Psoas muscle (tissue), 8 donors: ENCODE results near the gene C1orf210. TPM values are rescaled to one million over a fixed set of nuclear protein-coding genes. Genes with fewer than 3 reads are reported as not detected.

ENCODE experiments used
- ATAC-seq, 4 donors: fragments of 200-7000 bp; cut with Tn5 transposase; one replicate each; pipeline ENCODE4 v1.9.1; 2020; ENCODE audit warnings: moderate library complexity in 3 of 4, mild to moderate bottlenecking in 2 of 4
- DNase-seq, 2 donors: peaks; one replicate each; pipeline ENCODE4 v3.0.0-alpha.2; 2020
- H3K27ac ChIP-seq: fragments of 200-600 bp; one replicate; pipeline ENCODE4 v1.8.0; 2022
- H3K27me3 ChIP-seq, 3 donors: fragments of 200-600 bp in 1 of 3; one replicate each; pipeline versions ENCODE4 v1.6.1 to v1.8.0; 2013 to 2022; ENCODE audit warnings: low read length in 2 of 3, mild to moderate bottlenecking in 2 of 3, moderate library complexity in 1 of 3; ENCODE audit not compliant: insufficient read depth in 3 of 3
- H3K36me3 ChIP-seq, 2 donors: fragments of 200-600 bp in 1 of 2; one replicate each; pipeline versions ENCODE4 v1.6.1 to v1.8.0; 2013 to 2022; ENCODE audit warnings: low read depth in 1 of 2, mild to moderate bottlenecking in 1 of 2, moderate library complexity in 1 of 2; ENCODE audit not compliant: insufficient read depth in 1 of 2
- H3K4me1 ChIP-seq: fragments of 200-600 bp; one replicate; pipeline ENCODE4 v1.8.0; 2022
- H3K4me3 ChIP-seq: fragments of 200-600 bp; one replicate; pipeline ENCODE4 v1.8.0; 2022; ENCODE audit warnings: mild to moderate bottlenecking
- H3K9me3 ChIP-seq: fragments of 200-600 bp; one replicate; pipeline ENCODE4 v1.8.0; 2022
- CTCF ChIP-seq: fragments of 200-600 bp; IDR thresholded peaks from one replicate; pipeline ENCODE4 v1.8.0; 2022; ENCODE audit warnings: antibody characterized with exemption
- WGBS, 3 donors: extraction: QIAGEN DNeasy Blood & Tissue Kit; methylation state at CpG; one replicate each; pipeline versions ENCODE4 v1.1.6 to v1.1.7; 2013; 5-methylcytosine and 5-hydroxymethylcytosine counted together
- intact Hi-C, 2 donors: fragments of 100-400 bp; cut with DNase I; formaldehyde crosslinking; loops; one replicate each; pipeline versions ENCODE4 v1.11.0 to v1.14.2; 2022
- polyA plus RNA-seq, 3 donors: library from polyadenylated mRNA; stranded (reverse); fragments of 200-250 nt; gene quantifications; one replicate each; pipeline ENCODE4 v1.2.3, GENCODE V29; 2013
- total RNA-seq, 4 donors: library from RNA; stranded (reverse); fragmentation: NEBNext Ultra II Directional in 2 of 4; extraction: Animal tissue kit (Norgen Biotek cat#: 25700) in 2 of 4; gene quantifications; one replicate each; pipeline versions ENCODE4 v1.2.1 to v1.2.4, GENCODE V29; 2021 to 2023
- donor health status: healthy with polysubstance abuse.
- donor health status: DM: no; HTN: no; CAD: no; lungs with moderate emphysema.
- donor health status: Bipolar disorder and iron deficiency.
- donor health status: healthy.
- donor health status: DM: yes; HTN: yes; CAD: no.
- donor health status: DM: no; HTN: no; CAD: no.
- donor health status: DM: no; HTN: no; CAD: no.
- donor health status: DM: yes; HTN: yes; CAD: no.

The C1orf210 gene
- total and polyA plus RNA-seq, 7 donors, result 0.12 TPM; not detected in 6

GRCh38 chr1:43233631-43234030 lies 51.8 kb downstream of the C1orf210 start:
- Histone ChIP-seq H3K9me3 (no peaks in the 10 kb centered on the region), H3K36me3 (no peaks in the 10 kb centered on the region), H3K4me1 (peaks cover 4% of the 10 kb centered on the region), H3K4me3 (no peak overlapping the region), H3K27me3 (no peaks in the 10 kb centered on the region), H3K27ac (no peak overlapping the region)
- ATAC-seq (no peak), DNase-seq (no peak)
- no peak for TF ChIP-seq CTCF
- intact Hi-C loops, result no loop called here
- WGBS, 3 donors, result 79 to 82% (median 80%) methylated on average over 5 of the region's 5 CpGs

GRCh38 chr1:43232482-43232881 lies 52.9 kb downstream of the C1orf210 start:
- Histone ChIP-seq H3K4me3 (no peak overlapping the region), H3K27ac (no peak overlapping the region), H3K36me3 (no peaks in the 10 kb centered on the region), H3K27me3 (no peaks in the 10 kb centered on the region), H3K4me1 (peaks cover 4% of the 10 kb centered on the region), H3K9me3 (no peaks in the 10 kb centered on the region)
- no peak for ATAC-seq
- DNase-seq, result no peak
- intact Hi-C loops, result no loop called here
- no peak for TF ChIP-seq CTCF
- WGBS, 3 donors, result 54 to 61% (median 56%) methylated on average over 4 of the region's 4 CpGs

- intact Hi-C loops, result no loop called here
- TF ChIP-seq CTCF, result no peak
- no peak for ATAC-seq
- DNase-seq, result no peak
- no peak overlapping the region for H3K27ac ChIP-seq
- WGBS, 3 donors, result 47 to 56% (median 50%) methylated on average over 4 of the region's 4 CpGs
- no peaks in the 10 kb centered on the region for H3K36me3 ChIP-seq
- H3K9me3 ChIP-seq, result no peaks in the 10 kb centered on the region
- peaks cover 4% of the 10 kb centered on the region for H3K4me1 ChIP-seq
- no peaks in the 10 kb centered on the region for H3K27me3 ChIP-seq
- H3K4me3 ChIP-seq, result no peak overlapping the region
Observed at GRCh38 chr1:43232074-43232473, 53.3 kb downstream of the C1orf210 start.

Other genes starting within 250 kb of the C1orf210 start
- gene EBNA1BP2, start 113.3 kb downstream of the C1orf210 start, total RNA-seq, result 10 to 100 TPM; 20.1 to 46.2 (median 44.5) TPM
- gene EBNA1BP2, start 113.3 kb downstream of the C1orf210 start, polyA plus RNA-seq, result 100 to 1,000 TPM in 2 of 3 donors, 10 to 100 TPM in 1; 74.2 to 153 (median 141) TPM
- gene CFAP57, start 113.3 kb downstream of the C1orf210 start, total RNA-seq, result under 1 TPM in 2 of 4 donors, not detected in 2; 0.08 to 0.15 TPM
- under 1 TPM in 2 of 3 donors, not detected in 1; 0.04 to 0.26 TPM for gene CFAP57, start 113.3 kb downstream of the C1orf210 start, polyA plus RNA-seq
- not detected for gene TMEM125, start 15.6 kb downstream of the C1orf210 start, total RNA-seq
- not detected for gene TMEM125, start 15.6 kb downstream of the C1orf210 start, polyA plus RNA-seq
- gene TIE1, start 15.4 kb upstream of the C1orf210 start, total RNA-seq, result 10 to 100 TPM in 2 of 4 donors, 1 to 10 TPM in 2; 8.2 to 29.7 (median 14.7) TPM
- gene TIE1, start 15.4 kb upstream of the C1orf210 start, polyA plus RNA-seq, result 10 to 100 TPM in 2 of 3 donors, 1 to 10 TPM in 1; 9.2 to 19.7 (median 10.9) TPM
- gene MPL, start 52.2 kb upstream of the C1orf210 start, total RNA-seq, result under 1 TPM in 1 of 4 donors, not detected in 3; 0.11 TPM
- gene MPL, start 52.2 kb upstream of the C1orf210 start, polyA plus RNA-seq, result under 1 TPM in 1 of 3 donors, not detected in 2; 0.01 TPM
- under 1 TPM in 2 of 4 donors, not detected in 2; 0.25 to 0.36 TPM for gene CDC20, start 73.4 kb upstream of the C1orf210 start, total RNA-seq
- 1 to 10 TPM; 1.1 to 1.9 (median 1.6) TPM for gene CDC20, start 73.4 kb upstream of the C1orf210 start, polyA plus RNA-seq
- gene ELOVL1, start 82.4 kb upstream of the C1orf210 start, total RNA-seq, result 10 to 100 TPM; 15.9 to 19.2 (median 17.6) TPM
- 10 to 100 TPM; 28.1 to 68.1 (median 39.2) TPM for gene ELOVL1, start 82.4 kb upstream of the C1orf210 start, polyA plus RNA-seq
- 10 to 100 TPM; 15.4 to 18.2 (median 17.2) TPM for gene MED8, start 104.2 kb upstream of the C1orf210 start, total RNA-seq
- 10 to 100 TPM; 22.3 to 44.5 (median 27.4) TPM for gene MED8, start 104.2 kb upstream of the C1orf210 start, polyA plus RNA-seq
- 10 to 100 TPM; 14.2 to 24.7 (median 19.9) TPM for gene SZT2, start 104.3 kb upstream of the C1orf210 start, total RNA-seq
- 10 to 100 TPM in 2 of 3 donors, 1 to 10 TPM in 1; 5.9 to 17.9 (median 10.3) TPM for gene SZT2, start 104.3 kb upstream of the C1orf210 start, polyA plus RNA-seq
- gene HYI, start 168.3 kb upstream of the C1orf210 start, total RNA-seq, result 10 to 100 TPM in 3 of 4 donors, 1 to 10 TPM in 1; 8.6 to 21.4 (median 13.2) TPM
- gene HYI, start 168.3 kb upstream of the C1orf210 start, polyA plus RNA-seq, result 10 to 100 TPM in 1 of 3 donors, 1 to 10 TPM in 2; 7.4 to 12.5 (median 9.9) TPM
- gene PTPRF, start 245.3 kb upstream of the C1orf210 start, total RNA-seq, result 1 to 10 TPM; 1.9 to 8.9 (median 3.8) TPM
- 1 to 10 TPM in 1 of 3 donors, under 1 TPM in 2; 0.65 to 1.3 (median 0.93) TPM for gene PTPRF, start 245.3 kb upstream of the C1orf210 start, polyA plus RNA-seq